GM12872 (cell line): ENCODE results near the gene CENATAC.

ENCODE experiments used
- TF ChIP-seq, protein P1 (sequence below): IDR thresholded peaks from 3 replicates; pipeline ENCODE4 v1.5.1; 2011; ENCODE audit warnings: low read depth, mild to moderate bottlenecking, low read length, moderate library complexity; ENCODE audit not compliant: insufficient read depth

Gene CENATAC

DNA sequence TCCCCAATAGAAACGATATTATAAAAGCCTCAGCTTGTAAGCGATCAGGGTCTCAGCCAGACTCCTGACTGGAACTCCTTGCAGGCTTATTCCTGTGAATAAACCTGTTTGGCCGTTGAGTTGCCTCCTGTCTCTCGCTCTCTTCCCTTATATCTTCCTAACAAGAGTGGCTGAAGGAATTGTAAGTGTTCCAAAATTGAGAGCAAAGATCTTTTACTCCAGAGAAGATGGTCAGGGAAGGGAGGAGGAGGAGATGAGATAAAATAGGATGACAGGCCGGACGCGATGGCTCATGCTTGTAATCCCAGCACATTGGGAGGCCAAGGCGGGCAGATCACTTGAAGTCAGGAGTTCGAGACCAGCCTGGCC is 34.0 kb downstream of the CENATAC start:
- TF ChIP-seq, protein P1, sequence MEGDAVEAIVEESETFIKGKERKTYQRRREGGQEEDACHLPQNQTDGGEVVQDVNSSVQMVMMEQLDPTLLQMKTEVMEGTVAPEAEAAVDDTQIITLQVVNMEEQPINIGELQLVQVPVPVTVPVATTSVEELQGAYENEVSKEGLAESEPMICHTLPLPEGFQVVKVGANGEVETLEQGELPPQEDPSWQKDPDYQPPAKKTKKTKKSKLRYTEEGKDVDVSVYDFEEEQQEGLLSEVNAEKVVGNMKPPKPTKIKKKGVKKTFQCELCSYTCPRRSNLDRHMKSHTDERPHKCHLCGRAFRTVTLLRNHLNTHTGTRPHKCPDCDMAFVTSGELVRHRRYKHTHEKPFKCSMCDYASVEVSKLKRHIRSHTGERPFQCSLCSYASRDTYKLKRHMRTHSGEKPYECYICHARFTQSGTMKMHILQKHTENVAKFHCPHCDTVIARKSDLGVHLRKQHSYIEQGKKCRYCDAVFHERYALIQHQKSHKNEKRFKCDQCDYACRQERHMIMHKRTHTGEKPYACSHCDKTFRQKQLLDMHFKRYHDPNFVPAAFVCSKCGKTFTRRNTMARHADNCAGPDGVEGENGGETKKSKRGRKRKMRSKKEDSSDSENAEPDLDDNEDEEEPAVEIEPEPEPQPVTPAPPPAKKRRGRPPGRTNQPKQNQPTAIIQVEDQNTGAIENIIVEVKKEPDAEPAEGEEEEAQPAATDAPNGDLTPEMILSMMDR: no peak

DNA sequence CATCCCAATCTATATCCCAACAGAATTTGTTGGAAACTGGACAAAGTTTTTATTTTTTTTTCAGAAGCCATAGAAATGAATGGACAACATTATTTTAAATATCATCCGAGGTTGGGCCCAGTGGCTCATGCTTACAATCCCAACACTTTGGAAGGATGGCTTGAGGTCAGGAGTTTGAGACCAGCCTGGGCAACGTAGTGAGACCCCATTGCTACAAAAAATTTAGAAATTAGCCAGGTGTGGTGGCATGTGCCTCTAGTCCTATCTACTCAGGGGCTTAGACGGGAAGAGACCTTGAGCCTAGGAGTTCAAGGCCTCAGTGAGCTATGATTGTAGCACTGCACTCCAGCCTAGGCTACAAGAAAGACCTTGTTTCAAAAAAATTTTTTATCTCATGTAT is 36.9 kb downstream of the CENATAC start:
- TF ChIP-seq, protein P1: no peak

- TF ChIP-seq, protein P1: no peak
Measured at GRCh38 chr11:119038884-119039283, 40.9 kb downstream of the CENATAC start.

- TF ChIP-seq, protein P1: no peak
Measured at GRCh38 chr11:119041821-119042514, 44.0 kb downstream of the CENATAC start.

GRCh38 chr11:119042927-119043326 is 45.0 kb downstream of the CENATAC start:
- TF ChIP-seq, protein P1: no peak

DNA sequence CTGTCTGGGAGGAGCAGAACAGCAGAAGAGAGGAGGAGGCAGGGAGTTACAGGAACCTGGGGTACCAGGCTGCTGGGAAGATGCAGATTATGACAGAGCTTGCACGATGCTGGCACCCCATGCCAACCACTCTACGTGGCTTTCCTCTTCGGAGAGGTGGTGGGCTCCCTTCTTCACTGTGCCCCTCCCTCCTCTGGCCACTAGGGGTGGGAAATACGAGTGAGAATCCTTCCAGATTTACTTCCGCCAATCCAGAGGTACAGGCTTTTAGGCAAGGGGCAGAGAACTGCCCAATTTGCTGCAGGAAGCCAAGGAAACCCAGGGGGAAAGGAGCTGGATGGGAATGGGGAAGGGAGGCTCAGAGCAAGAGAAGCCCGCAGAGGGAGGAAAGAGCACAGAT is 46.8 kb downstream of the CENATAC start:
- TF ChIP-seq, protein P1: peak; percentile 49

- TF ChIP-seq, protein P1: no peak
Measured at GRCh38 chr11:119046489-119046888, 48.6 kb downstream of the CENATAC start.
